ENCODE measurements around the gene TRIP12. TPM values are rescaled to one million over a fixed set of nuclear protein-coding genes. Genes with fewer than 3 reads are reported as not detected.
"Not testable (repeated sequence)": the region's sequence is repeated elsewhere in the genome, so short reads cannot be mapped to it uniquely, and the experiment has no call there.

The TRIP12 gene
- total RNA-seq, 2 experiments from 2014 or later = 151 to 178 TPM

- Mint-ChIP-seq H3K27ac (no peak overlapping the region), H3K4me3 (no peak overlapping the region), H3K9me3 (no peaks in the 10 kb centered on the region), H3K36me3 (ENCODE audit: low read depth) (no peaks in the 10 kb centered on the region), H3K27me3 (no peaks in the 10 kb centered on the region), H3K4me1 (ENCODE audit: low read depth) (peaks cover 3% of the 10 kb centered on the region)
- Histone ChIP-seq H3K4me1 (ENCODE audit: insufficient read depth, low read length) (no peaks in the 10 kb centered on the region), H3K36me3 (ENCODE audit: insufficient read depth, low read length) (no peaks in the 10 kb centered on the region), H3K9me3 (ENCODE audit: control insufficient read depth in 1 of 2, insufficient read depth in 1 of 2, low read length in 2 of 2) (no peaks in the 10 kb centered on the region), H3K27ac (ENCODE audit: low read depth in 1 of 2, low read length in 2 of 2) (no peak overlapping the region), H3K4me3 (ENCODE audit: low read length) (no peak overlapping the region), H3K27me3 (ENCODE audit: control insufficient read depth in 1 of 2, insufficient read depth in 2 of 2, low read length in 2 of 2) (no peaks in the 10 kb centered on the region)
- DNase-seq (no peak), ATAC-seq (ENCODE audit: poor library complexity) (no peak)
- CTCF ChIA-PET = interaction anchor here (0.6 to 1.2 kb wide), 2 partner anchors 13 to 162 kb away, joined by 3 read pairs; no protein-coding TSS in a partner anchor
- POLR2A ChIA-PET = no interaction called here
- TF ChIP-seq CTCF (IDR thresholded peaks at IDR 0.05) = no peak
- intact Hi-C loops (cut with DNase I, micrococcal nuclease) = no loop called here
Observed at GRCh38 chr2:229752970-229753729, 168.7 kb downstream of the TRIP12 start.

- no peak for TF ChIP-seq CTCF (IDR thresholded peaks at IDR 0.05)
- H3K4me3 ChIP-seq (ENCODE audit: low read length) = no peak overlapping the region
- no peaks in the 10 kb centered on the region for H3K4me1 ChIP-seq (ENCODE audit: insufficient read depth, low read length)
- no peaks in the 10 kb centered on the region for H3K27me3 ChIP-seq (ENCODE audit: control insufficient read depth in 1 of 2, insufficient read depth in 2 of 2, low read length in 2 of 2)
- H3K9me3 ChIP-seq (ENCODE audit: control insufficient read depth in 1 of 2, insufficient read depth in 1 of 2, low read length in 2 of 2) = no peaks in the 10 kb centered on the region
- DNase-seq = no peak
- Mint-ChIP-seq H3K9me3 (no peaks in the 10 kb centered on the region), H3K27me3 (no peaks in the 10 kb centered on the region), H3K27ac (no peak overlapping the region), H3K4me3 (no peak overlapping the region), H3K4me1 (ENCODE audit: low read depth) (peaks cover 3% of the 10 kb centered on the region), H3K36me3 (ENCODE audit: low read depth) (no peaks in the 10 kb centered on the region)
- intact Hi-C loops (cut with DNase I, micrococcal nuclease) = no loop called here
- H3K36me3 ChIP-seq (ENCODE audit: insufficient read depth, low read length) = no peaks in the 10 kb centered on the region
- CTCF ChIA-PET = interaction anchor here (0.7 kb wide), 1 partner anchor 27 kb away, joined by 4 read pairs; no protein-coding TSS in a partner anchor
- H3K27ac ChIP-seq (ENCODE audit: low read depth in 1 of 2, low read length in 2 of 2) = no peak overlapping the region
- ATAC-seq (ENCODE audit: poor library complexity) = no peak
- POLR2A ChIA-PET = no interaction called here
Observed at GRCh38 chr2:229749779-229750178, 172.0 kb downstream of the TRIP12 start.

GRCh38 chr2:229748950-229749349 lies 172.9 kb downstream of the TRIP12 start:
- no peak overlapping the region for H3K4me3 ChIP-seq (ENCODE audit: low read length)
- DNase-seq = no peak
- H3K36me3 ChIP-seq (ENCODE audit: insufficient read depth, low read length) = no peaks in the 10 kb centered on the region
- H3K27me3 ChIP-seq (ENCODE audit: control insufficient read depth in 1 of 2, insufficient read depth in 2 of 2, low read length in 2 of 2) = no peaks in the 10 kb centered on the region
- CTCF ChIA-PET = no interaction called here
- H3K9me3 ChIP-seq (ENCODE audit: control insufficient read depth in 1 of 2, insufficient read depth in 1 of 2, low read length in 2 of 2) = no peaks in the 10 kb centered on the region
- intact Hi-C loops (cut with DNase I, micrococcal nuclease) = no loop called here
- Mint-ChIP-seq H3K36me3 (ENCODE audit: low read depth) (no peaks in the 10 kb centered on the region), H3K9me3 (no peaks in the 10 kb centered on the region), H3K27ac (no peak overlapping the region), H3K4me3 (no peak overlapping the region), H3K27me3 (no peaks in the 10 kb centered on the region), H3K4me1 (ENCODE audit: low read depth) (peaks cover 3% of the 10 kb centered on the region)
- ATAC-seq (ENCODE audit: poor library complexity) = no peak
- no peaks in the 10 kb centered on the region for H3K4me1 ChIP-seq (ENCODE audit: insufficient read depth, low read length)
- POLR2A ChIA-PET = no interaction called here
- no peak overlapping the region for H3K27ac ChIP-seq (ENCODE audit: low read depth in 1 of 2, low read length in 2 of 2)
- no peak for TF ChIP-seq CTCF (IDR thresholded peaks at IDR 0.05)

- H3K4me1 Mint-ChIP-seq (ENCODE audit: low read depth); DNase-seq; H3K4me3 Mint-ChIP-seq; H3K4me3 ChIP-seq (ENCODE audit: low read length); H3K4me1 ChIP-seq (ENCODE audit: insufficient read depth, low read length); H3K27ac Mint-ChIP-seq; H3K9me3 Mint-ChIP-seq; ATAC-seq (ENCODE audit: poor library complexity); H3K36me3 Mint-ChIP-seq (ENCODE audit: low read depth); H3K27me3 Mint-ChIP-seq; H3K36me3 ChIP-seq (ENCODE audit: insufficient read depth, low read length); POLR2A ChIA-PET; CTCF ChIA-PET; intact Hi-C loops (cut with DNase I, micrococcal nuclease); H3K27ac ChIP-seq (ENCODE audit: low read depth in 1 of 2, low read length in 2 of 2); H3K27me3 ChIP-seq (ENCODE audit: control insufficient read depth in 1 of 2, insufficient read depth in 2 of 2, low read length in 2 of 2); H3K9me3 ChIP-seq (ENCODE audit: control insufficient read depth in 1 of 2, insufficient read depth in 1 of 2, low read length in 2 of 2): not testable (repeated sequence)
Observed at GRCh38 chr2:229742691-229743090, 179.1 kb downstream of the TRIP12 start.
